H9 (cell line): ENCODE measurements around the gene PTPRN2. TPM values are rescaled to one million over a fixed set of nuclear protein-coding genes. Genes with fewer than 3 reads are reported as not detected.

Experiments
- DNase-seq: peaks from one replicate; pipeline ENCODE4 v3.0.0-alpha.2; 2017
- H2AFZ ChIP-seq: one replicate; pipeline ENCODE4 v1.6.1; 2013; ENCODE audit warnings: mild to moderate bottlenecking, low read length, control low read depth, moderate library complexity
- H2AK5ac ChIP-seq: 2 replicates; pipeline ENCODE4 v1.6.1; 2013; ENCODE audit warnings: low read length, control low read depth, mixed read lengths; ENCODE audit not compliant: insufficient read length
- H2BK120ac ChIP-seq: one replicate; pipeline ENCODE4 v1.6.1; 2013; ENCODE audit warnings: low read depth, mild to moderate bottlenecking, low read length, control low read depth, inconsistent platforms; ENCODE audit not compliant: poor library complexity, severe bottlenecking
- H2BK12ac ChIP-seq: 2 replicates; pipeline ENCODE4 v1.6.1; 2013; ENCODE audit warnings: low read length, control low read depth, mixed read lengths, low read depth; ENCODE audit not compliant: insufficient read length
- H2BK15ac ChIP-seq: 2 replicates; pipeline ENCODE4 v1.6.1; 2013; ENCODE audit warnings: low read depth, low read length, control low read depth
- H2BK20ac ChIP-seq: one replicate; pipeline ENCODE4 v1.6.1; 2013; ENCODE audit warnings: low read depth, mild to moderate bottlenecking, low read length, control low read depth, inconsistent platforms; ENCODE audit not compliant: poor library complexity, severe bottlenecking
- H2BK5ac ChIP-seq: 2 replicates; pipeline ENCODE4 v1.6.1; 2013; ENCODE audit warnings: low read length, control low read depth, mixed read lengths; ENCODE audit not compliant: insufficient read length
- H3K14ac ChIP-seq: 2 replicates; pipeline ENCODE4 v1.6.1; 2013; ENCODE audit warnings: low read length, control low read depth; ENCODE audit not compliant: insufficient read depth
- H3K18ac ChIP-seq: 2 replicates; pipeline ENCODE4 v1.6.1; 2013; ENCODE audit warnings: low read depth, mild to moderate bottlenecking, mixed read lengths, low read length, control low read depth; ENCODE audit not compliant: insufficient read length
- H3K23ac ChIP-seq: 2 replicates; pipeline ENCODE4 v1.6.1; 2013; ENCODE audit warnings: low read length, control low read depth, mixed read lengths, low read depth; ENCODE audit not compliant: insufficient read length
- H3K23me2 ChIP-seq: 2 replicates; pipeline ENCODE4 v1.6.1; 2013; ENCODE audit warnings: low read depth, mild to moderate bottlenecking, mixed read lengths, low read length, control low read depth; ENCODE audit not compliant: insufficient read length, poor library complexity, severe bottlenecking
- H3K27ac ChIP-seq: 2 replicates; pipeline ENCODE4 v1.5.1; 2013; ENCODE audit warnings: low read length, control low read depth, mixed read lengths, low read depth; ENCODE audit not compliant: insufficient read length
- H3K27me3 ChIP-seq: 2 replicates; pipeline ENCODE4 v1.6.1; 2013; ENCODE audit warnings: low read length, control low read depth, inconsistent platforms; ENCODE audit not compliant: insufficient read depth
- H3K4ac ChIP-seq: 2 replicates; pipeline ENCODE4 v1.6.1; 2013; ENCODE audit warnings: low read depth, mild to moderate bottlenecking, control low read depth, inconsistent platforms, low read length, moderate library complexity
- H3K4me1 ChIP-seq: 2 replicates; pipeline ENCODE4 v1.6.1; 2013; ENCODE audit warnings: low read length, control low read depth, inconsistent platforms; ENCODE audit not compliant: insufficient read depth
- H3K4me2 ChIP-seq: 2 replicates; pipeline ENCODE4 v1.6.1; 2013; ENCODE audit warnings: low read length, control low read depth, mixed read lengths; ENCODE audit not compliant: insufficient read length, insufficient read depth
- H3K56ac ChIP-seq: 2 replicates; pipeline ENCODE4 v1.6.1; 2013; ENCODE audit warnings: low read depth, mild to moderate bottlenecking, mixed read lengths, low read length, control low read depth; ENCODE audit not compliant: insufficient read length
- H3K79me1 ChIP-seq: 2 replicates; pipeline ENCODE4 v1.6.1; 2013; ENCODE audit warnings: low read depth, mild to moderate bottlenecking, moderate library complexity, low read length, control low read depth, inconsistent platforms; ENCODE audit not compliant: insufficient read depth, poor library complexity, severe bottlenecking
- H3K79me2 ChIP-seq: 2 replicates; pipeline ENCODE4 v1.6.1; 2013; ENCODE audit warnings: low read length, control low read depth, inconsistent platforms; ENCODE audit not compliant: insufficient read depth
- H3K9ac ChIP-seq: 2 replicates; pipeline ENCODE4 v1.6.1; 2013; ENCODE audit warnings: low read length, control low read depth, mixed read lengths; ENCODE audit not compliant: insufficient read length; ENCODE audit errors: extremely low read depth
- H3K9me3 ChIP-seq: one replicate; pipeline ENCODE4 v1.6.1; 2013; ENCODE audit warnings: low read depth, low read length, inconsistent platforms; ENCODE audit not compliant: control insufficient read depth
- H3T11ph ChIP-seq: one replicate; pipeline ENCODE4 v1.6.1; 2013; ENCODE audit warnings: mild to moderate bottlenecking, low read length, control low read depth, inconsistent platforms
- H4K20me1 ChIP-seq: one replicate; pipeline ENCODE4 v1.6.1; 2013; ENCODE audit not compliant: control insufficient read depth, insufficient read length, insufficient read depth
- H4K5ac ChIP-seq: 2 replicates; pipeline ENCODE4 v1.6.1; 2013; ENCODE audit warnings: low read depth, mild to moderate bottlenecking, mixed read lengths, low read length, control low read depth; ENCODE audit not compliant: insufficient read length
- H4K8ac ChIP-seq: replicated peaks from 2 replicates; pipeline ENCODE4 v1.6.1; 2013; ENCODE audit warnings: low read length, control low read depth, mixed read lengths, low read depth; ENCODE audit not compliant: insufficient read length
- H4K91ac ChIP-seq: 2 replicates; pipeline ENCODE4 v1.6.1; 2013; ENCODE audit warnings: low read depth, mild to moderate bottlenecking, moderate library complexity, mixed read lengths, low read length, control low read depth; ENCODE audit not compliant: insufficient read length
- H3K27ac Mint-ChIP-seq, 3 experiments: 2 replicates in 2 of 3; 3 replicates in 1 of 3; pipeline ENCODE4 v1.8.0; 2020 to 2021; ENCODE audit warnings: mixed read lengths in 3 of 3, mild to moderate bottlenecking in 1 of 3, moderate library complexity in 1 of 3
- H3K27me3 Mint-ChIP-seq: 2 replicates; pipeline ENCODE4 v1.8.0; 2021; ENCODE audit warnings: low read depth, mild to moderate bottlenecking, moderate library complexity, mixed read lengths
- H3K36me3 Mint-ChIP-seq, 3 experiments: 2 replicates in 2 of 3; 3 replicates in 1 of 3; pipeline ENCODE4 v1.8.0; 2020 to 2021; ENCODE audit warnings: low read depth in 3 of 3, mixed read lengths in 3 of 3; ENCODE audit not compliant: insufficient read depth in 1 of 3
- H3K4me1 Mint-ChIP-seq, 2 experiments: 2 replicates each; pipeline ENCODE4 v1.8.0; 2020; ENCODE audit warnings: mixed read lengths in 2 of 2
- H3K4me3 Mint-ChIP-seq, 2 experiments: 2 replicates in 1 of 2; 3 replicates in 1 of 2; pipeline ENCODE4 v1.8.0; 2020 to 2021; ENCODE audit warnings: mild to moderate bottlenecking in 2 of 2, mixed read lengths in 2 of 2, moderate library complexity in 1 of 2
- H3K9me3 Mint-ChIP-seq, 2 experiments: 2 replicates in 1 of 2; 3 replicates in 1 of 2; pipeline ENCODE4 v1.8.0; 2020; ENCODE audit warnings: mild to moderate bottlenecking in 2 of 2, mixed read lengths in 2 of 2, moderate library complexity in 1 of 2
- WGBS: extraction: QIAGEN DNeasy Blood & Tissue Kit; methylation state at CpG from one replicate; pipeline ENCODE4 v1.1.7; 2013; ENCODE audit warnings: missing lambda C conversion rate, low lambda C conversion rate, mixed read lengths; ENCODE audit not compliant: insufficient read length; ENCODE audit errors: extremely low coverage; 5-methylcytosine and 5-hydroxymethylcytosine counted together
- total RNA-seq: library from RNA; stranded (reverse); gene quantifications from 2 replicates; pipeline ENCODE4 v1.2.1, GENCODE V29; 2021
- TF ChIP-seq, protein P1 (sequence below): fragments of 200-600 bp; sonication (generic); conservative IDR thresholded peaks from 3 replicates; pipeline ENCODE4 v1.8.0; 2021; ENCODE audit warnings: antibody characterized with exemption, mild to moderate bottlenecking

Gene PTPRN2
- total RNA-seq, 1 experiment from 2014 or later, result 5.2 TPM

DNA sequence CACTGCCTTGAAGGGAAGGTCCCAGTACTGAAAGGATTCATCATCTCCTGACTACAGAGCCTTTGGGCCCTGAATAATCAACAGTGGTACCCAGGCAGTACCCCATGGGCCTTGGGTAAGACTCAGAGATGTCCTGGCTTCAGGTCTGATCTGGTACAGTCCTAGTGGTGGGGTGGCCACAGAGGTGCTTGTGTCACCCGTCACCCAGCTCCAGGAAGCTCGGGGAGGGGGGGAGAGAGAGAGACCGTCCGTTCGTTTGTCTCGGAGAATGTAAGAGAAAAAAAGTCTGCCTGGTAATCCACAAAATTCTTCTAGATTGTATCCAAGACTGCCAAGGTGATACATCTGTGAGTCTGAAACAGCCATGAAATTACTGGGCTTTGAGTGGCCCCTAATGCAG lies 381.3 kb downstream of the PTPRN2 start:
- Mint-ChIP-seq H3K27me3 (peaks cover 5% of the 10 kb centered on the region; the same call in 1 of the 2 replicates), H3K27ac (no peak overlapping the region), H3K4me3 (no peak overlapping the region), H3K4me1 (peaks cover 4% of the 10 kb centered on the region in 2 experiments), H3K9me3 (peaks cover 4% of the 10 kb centered on the region in 2 experiments; a peak in 4 of 5 replicates), H3K36me3 (no peaks in the 10 kb centered on the region; a peak in 2 of 7 replicates)
- Histone ChIP-seq H2BK5ac (no peak overlapping the region), H4K91ac (no peak overlapping the region), H3K9ac (no peak overlapping the region), H3K18ac (no peak overlapping the region), H2BK15ac (no peak overlapping the region), H3K9me3 (no peaks in the 10 kb centered on the region), H4K20me1 (no peaks in the 10 kb centered on the region), H3K14ac (no peak overlapping the region), H2AK5ac (no peak overlapping the region), H3K4me2 (no peak overlapping the region), H3T11ph (no peak overlapping the region), H3K56ac (no peak overlapping the region), H3K23me2 (no peaks in the 10 kb centered on the region), H4K8ac (no peak overlapping the region), H4K5ac (no peak overlapping the region), H3K4me1 (no peaks in the 10 kb centered on the region), H2BK20ac (no peak overlapping the region), H3K79me1 (no peaks in the 10 kb centered on the region), H2BK12ac (no peak overlapping the region), H2AFZ (no peak overlapping the region), H3K23ac (no peak overlapping the region), H2BK120ac (no peak overlapping the region), H3K79me2 (no peaks in the 10 kb centered on the region), H3K27ac (no peak overlapping the region), H3K4ac (no peak overlapping the region), H3K27me3 (no peaks in the 10 kb centered on the region)
- WGBS, result no CpG with 5 or more reads among the region's 6 CpGs
- DNase-seq, result no peak
- TF ChIP-seq, protein P1, sequence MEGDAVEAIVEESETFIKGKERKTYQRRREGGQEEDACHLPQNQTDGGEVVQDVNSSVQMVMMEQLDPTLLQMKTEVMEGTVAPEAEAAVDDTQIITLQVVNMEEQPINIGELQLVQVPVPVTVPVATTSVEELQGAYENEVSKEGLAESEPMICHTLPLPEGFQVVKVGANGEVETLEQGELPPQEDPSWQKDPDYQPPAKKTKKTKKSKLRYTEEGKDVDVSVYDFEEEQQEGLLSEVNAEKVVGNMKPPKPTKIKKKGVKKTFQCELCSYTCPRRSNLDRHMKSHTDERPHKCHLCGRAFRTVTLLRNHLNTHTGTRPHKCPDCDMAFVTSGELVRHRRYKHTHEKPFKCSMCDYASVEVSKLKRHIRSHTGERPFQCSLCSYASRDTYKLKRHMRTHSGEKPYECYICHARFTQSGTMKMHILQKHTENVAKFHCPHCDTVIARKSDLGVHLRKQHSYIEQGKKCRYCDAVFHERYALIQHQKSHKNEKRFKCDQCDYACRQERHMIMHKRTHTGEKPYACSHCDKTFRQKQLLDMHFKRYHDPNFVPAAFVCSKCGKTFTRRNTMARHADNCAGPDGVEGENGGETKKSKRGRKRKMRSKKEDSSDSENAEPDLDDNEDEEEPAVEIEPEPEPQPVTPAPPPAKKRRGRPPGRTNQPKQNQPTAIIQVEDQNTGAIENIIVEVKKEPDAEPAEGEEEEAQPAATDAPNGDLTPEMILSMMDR, result no peak
